HG03039 (cell line): ENCODE data around the gene SNX9.
"Not testable (repeated sequence)": the region's sequence is repeated elsewhere in the genome, so short reads cannot be mapped to it uniquely, and the experiment has no call there.

Experiments used
- ATAC-seq: cut with Tn5 transposase; IDR thresholded peaks from one replicate; pipeline ENCODE4 v1.9.1; 2021; ENCODE audit warnings: mild to moderate bottlenecking, moderate library complexity; ENCODE audit not compliant: unreplicated experiment

SNX9 gene

GRCh38 chr6:157880534-157880933 is 57.5 kb downstream of the SNX9 start:
- no peak for ATAC-seq

DNA sequence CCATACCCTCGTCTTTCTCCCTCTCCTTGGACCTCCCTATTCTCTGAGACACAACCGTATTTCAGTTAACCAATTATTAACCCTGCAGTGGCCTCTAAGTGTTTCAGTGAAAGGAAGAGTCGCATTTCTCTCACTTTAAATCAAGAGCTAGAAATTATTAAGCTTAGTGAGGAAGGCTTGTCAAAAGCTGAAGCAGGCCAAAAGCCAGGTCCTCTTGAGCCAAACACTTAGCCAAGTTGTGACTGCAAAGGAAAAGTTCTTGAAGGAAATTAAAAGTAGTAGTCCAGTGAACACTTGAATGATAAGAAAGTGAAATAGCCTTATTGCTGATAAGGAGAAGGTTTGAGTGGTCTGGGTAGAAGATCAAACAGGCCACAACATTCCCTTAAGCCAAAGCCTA is 58.3 kb downstream of the SNX9 start:
- ATAC-seq: no peak

- ATAC-seq: no peak
Measured at GRCh38 chr6:157884756-157885155, 61.7 kb downstream of the SNX9 start.

GRCh38 chr6:157885211-157885788 is 62.3 kb downstream of the SNX9 start:
- ATAC-seq: no peak

DNA sequence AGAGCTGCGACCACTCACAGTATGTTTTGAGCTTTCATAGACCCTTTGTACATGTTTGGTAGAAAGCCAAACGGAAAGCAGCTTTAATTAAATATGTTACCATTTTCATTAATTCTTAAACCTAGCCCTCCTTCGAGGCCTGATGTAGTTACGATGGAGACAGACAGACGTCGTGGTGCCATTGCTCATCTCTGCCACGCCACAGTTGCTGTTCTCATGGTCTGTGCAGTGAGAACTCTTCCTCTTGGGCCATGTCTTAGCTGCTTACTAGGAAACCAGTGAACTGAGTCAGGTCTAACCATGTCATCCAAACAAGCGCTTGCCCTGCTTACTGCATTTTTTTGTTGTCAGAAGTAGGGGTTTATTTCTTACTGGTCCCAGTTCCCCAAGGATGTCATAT is 62.8 kb downstream of the SNX9 start:
- ATAC-seq: no peak

DNA sequence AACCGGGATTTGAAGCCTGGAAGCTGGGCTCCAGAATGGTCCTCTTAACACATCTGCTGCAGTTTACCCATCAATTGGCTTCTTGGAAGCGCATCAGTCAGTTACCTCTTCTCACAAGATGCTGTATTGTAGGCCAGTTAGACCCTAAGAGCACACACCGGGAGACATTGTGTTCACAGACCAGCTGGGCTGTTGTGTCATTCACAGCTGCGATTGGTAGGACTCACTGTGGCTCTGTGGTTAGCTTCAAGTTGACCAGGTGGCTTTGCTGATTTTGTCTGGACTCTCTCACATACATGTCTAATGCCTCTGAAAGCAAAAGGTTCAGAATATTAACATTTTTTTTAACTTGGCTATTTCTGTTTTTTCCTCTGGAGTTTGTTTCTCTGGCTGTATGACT is 64.8 kb downstream of the SNX9 start:
- ATAC-seq: no peak

GRCh38 chr6:157891544-157892362 is 68.7 kb downstream of the SNX9 start:
- ATAC-seq: no peak

- no peak for ATAC-seq
Measured at GRCh38 chr6:157892363-157892877, 69.4 kb downstream of the SNX9 start.

DNA sequence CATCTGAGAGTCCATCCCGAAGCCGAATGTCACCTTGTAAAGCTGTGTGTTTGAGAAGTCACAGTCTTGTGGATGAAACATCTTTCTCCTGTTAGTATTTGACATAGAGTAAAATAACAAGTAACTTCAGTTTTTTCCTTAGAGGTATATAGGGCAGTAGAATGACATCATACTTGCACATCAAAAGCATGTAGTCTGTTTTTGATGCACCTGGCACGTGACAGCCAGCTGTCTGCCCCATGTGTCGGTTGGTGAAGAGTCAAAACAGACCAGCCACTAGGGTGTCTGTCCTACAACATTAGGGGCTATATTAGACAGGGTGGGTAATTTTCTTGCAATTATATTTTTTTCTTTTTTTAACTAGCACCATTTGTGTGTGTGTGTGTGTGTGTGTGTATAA is 70.2 kb downstream of the SNX9 start:
- ATAC-seq: no peak

GRCh38 chr6:157895585-157895984 is 72.5 kb downstream of the SNX9 start:
- ATAC-seq: no peak

DNA sequence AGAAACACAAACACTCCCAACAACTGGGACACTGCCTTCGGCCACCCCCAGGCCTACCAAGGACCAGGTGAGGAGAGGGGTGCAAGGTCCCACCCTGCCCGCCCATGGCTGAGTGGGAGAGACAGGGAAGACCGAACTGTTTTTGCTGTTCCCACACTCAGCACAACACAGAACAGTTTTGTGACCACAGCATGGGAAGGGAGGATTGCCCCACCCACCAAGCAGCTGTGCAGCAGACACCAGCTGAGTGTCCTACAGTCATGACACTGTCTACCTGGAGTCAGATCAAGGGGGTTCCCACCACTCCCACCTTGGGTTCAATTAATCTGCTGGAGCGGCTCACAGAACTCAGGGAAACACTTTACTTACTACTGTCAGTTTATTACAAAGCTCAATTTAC is 73.9 kb downstream of the SNX9 start:
- no peak for ATAC-seq

GRCh38 chr6:157898169-157898568 is 75.1 kb downstream of the SNX9 start:
- ATAC-seq: no peak

- ATAC-seq: no peak
Measured at GRCh38 chr6:157898640-157899039, 75.6 kb downstream of the SNX9 start.

- not testable (repeated sequence) for ATAC-seq
Measured at GRCh38 chr6:157900262-157900661, 77.2 kb downstream of the SNX9 start.

DNA sequence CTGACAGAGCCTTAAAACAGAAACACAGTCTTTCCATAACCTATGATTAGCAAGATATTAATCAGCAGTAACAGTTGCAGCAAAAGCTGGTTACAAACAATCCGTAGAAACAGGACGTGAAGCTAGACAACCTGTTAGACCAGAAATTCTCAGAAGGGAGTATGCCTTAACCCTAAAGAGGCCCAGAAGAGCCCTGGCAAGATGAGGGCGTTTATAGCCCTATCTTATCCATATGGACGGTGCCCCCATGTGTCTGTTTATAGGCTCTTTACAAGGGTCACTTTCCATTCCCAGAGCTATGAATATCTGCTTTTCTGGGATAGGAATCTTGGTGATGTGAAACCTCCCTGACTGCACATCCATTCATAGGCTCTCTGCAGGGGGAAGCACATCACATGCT is 77.7 kb downstream of the SNX9 start:
- ATAC-seq: not testable (repeated sequence)

GRCh38 chr6:157904999-157905398 is 82.0 kb downstream of the SNX9 start:
- no peak for ATAC-seq

- ATAC-seq: no peak
Measured at GRCh38 chr6:157905590-157906342, 82.7 kb downstream of the SNX9 start.

- no peak for ATAC-seq
Measured at GRCh38 chr6:157906537-157907061, 83.6 kb downstream of the SNX9 start.

- ATAC-seq: no peak
Measured at GRCh38 chr6:157907651-157908050, 84.6 kb downstream of the SNX9 start.

DNA sequence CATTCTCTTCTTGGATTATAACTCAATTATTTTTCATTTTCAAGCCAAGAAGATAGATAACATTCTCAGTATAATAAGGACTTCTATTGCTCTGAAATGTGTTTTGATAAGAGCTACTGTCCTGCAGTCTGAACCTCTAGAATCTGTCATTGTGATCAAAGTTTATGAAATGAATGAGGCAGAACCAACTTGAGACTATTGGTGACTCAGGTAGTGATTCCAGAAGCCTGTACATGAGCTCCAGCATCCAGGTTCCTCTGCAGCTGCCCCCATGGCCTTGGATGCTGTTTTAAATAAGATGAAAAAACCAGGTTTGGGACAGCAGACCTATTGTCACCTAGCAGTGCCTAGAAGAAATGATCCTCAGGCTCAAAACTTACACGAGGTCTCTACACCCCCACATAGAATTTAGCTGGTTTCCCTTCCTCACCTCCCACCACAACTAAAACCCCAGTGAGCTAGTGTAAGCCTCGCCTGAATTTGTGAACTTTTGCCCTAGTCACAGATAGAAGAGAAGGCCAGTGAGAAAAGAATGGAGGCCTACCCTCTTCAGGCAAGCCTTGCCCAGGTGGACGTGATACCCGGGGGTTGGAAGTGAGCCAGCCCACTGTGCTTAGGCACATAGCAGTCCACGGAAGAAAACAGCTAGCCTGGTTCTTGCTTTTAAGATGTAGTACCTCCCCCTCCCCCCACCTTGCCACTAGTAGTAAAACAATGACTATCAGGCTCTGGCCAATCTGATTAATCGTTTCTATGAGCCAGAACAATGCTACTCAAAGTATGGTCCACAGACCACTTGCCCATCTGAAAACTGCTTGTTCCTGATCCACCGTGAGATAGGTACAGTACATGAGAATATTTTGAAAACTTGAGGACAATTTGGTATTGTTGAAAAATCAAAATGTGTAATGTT is 85.6 kb downstream of the SNX9 start:
- no peak for ATAC-seq
